K562 (cell line): Measurements from ENCODE around the gene QRICH1. TPM values are rescaled to one million over a fixed set of nuclear protein-coding genes. Genes with fewer than 3 reads are reported as not detected.

Experiments used
- ARNT ChIP-seq, 2 experiments: fragments of 450-650 bp; IDR thresholded peaks; 2 replicates each; pipeline ENCODE4 v1.6.1; 2016; ENCODE audit warnings: mild to moderate bottlenecking in 1 of 2
- ASH1L ChIP-seq: fragments of 450-650 bp; IDR thresholded peaks from 2 replicates; pipeline ENCODE4 v1.6.1; 2018; ENCODE audit warnings: borderline replicate concordance, mild to moderate bottlenecking, low read depth; ENCODE audit not compliant: partially characterized antibody
- C11orf30 ChIP-seq: fragments of 450-650 bp; IDR thresholded peaks from 2 replicates; pipeline ENCODE4 v1.6.1; 2016; ENCODE audit warnings: low read depth, mild to moderate bottlenecking
- CCAR2 ChIP-seq: fragments of 200-400 bp; formaldehyde crosslinking; IDR thresholded peaks from 2 replicates; pipeline ENCODE4 v1.6.1; 2017; ENCODE audit warnings: mild to moderate bottlenecking, low read depth, low read length
- EP400 ChIP-seq: fragments of 450-650 bp; IDR thresholded peaks from 2 replicates; pipeline ENCODE4 v1.6.1; 2017; ENCODE audit warnings: antibody characterized with exemption, mild to moderate bottlenecking, moderate library complexity
- KAT7 ChIP-seq: sonication (generic); formaldehyde crosslinking; IDR thresholded peaks from 2 replicates; pipeline ENCODE4 v1.8.0; 2022; ENCODE audit warnings: missing genetic modification reagents, mild to moderate bottlenecking, borderline replicate concordance
- LCOR ChIP-seq: sonication (generic); formaldehyde crosslinking; IDR thresholded peaks from 2 replicates; pipeline ENCODE4 v1.8.0; 2022; ENCODE audit warnings: mild to moderate bottlenecking, missing genetic modification reagents
- NEUROD1 ChIP-seq: fragments of 150-350 bp; IDR thresholded peaks from 2 replicates; pipeline ENCODE4 v1.6.1; 2014; ENCODE audit warnings: borderline replicate concordance, low read length, low read depth; ENCODE audit not compliant: partially characterized antibody
- POLR2G ChIP-seq: fragments of 200-400 bp; formaldehyde crosslinking; IDR thresholded peaks from 2 replicates; pipeline ENCODE4 v1.6.1; 2017; ENCODE audit warnings: low read depth, mild to moderate bottlenecking, antibody characterized with exemption, low read length, moderate library complexity
- TCF3 ChIP-seq: sonication (generic); formaldehyde crosslinking; IDR thresholded peaks from 2 replicates; pipeline ENCODE4 v1.4.0; 2020; ENCODE audit warnings: mild to moderate bottlenecking, missing genetic modification reagents
- ZEB2 ChIP-seq: fragments of 450-650 bp; IDR thresholded peaks from 2 replicates; pipeline ENCODE4 v1.6.1; 2016
- polyA plus RNA-seq, 8 experiments: library from polyadenylated mRNA; depleted of rRNA in 4 of 8; stranded (reverse) in 5 of 8; unstranded in 3 of 8; fragments of >200 nt; fragmentation: Nextera tagmentation in 2 of 8; fragmentation: Illumina TruSeq in 1 of 8; extraction: Ambion mirVana in 2 of 8; extraction: Trizol in 1 of 8; gene quantifications; 2 replicates each; pipeline versions ENCODE4 v1.2.1 to v1.2.3, GENCODE V29; 2011 to 2014; ENCODE audit warnings: inconsistent platforms in 1 of 8, missing spikeins in 1 of 8
- total RNA-seq, 7 experiments: library from RNA; depleted of rRNA in 6 of 7; stranded (reverse); fragments of >200 nt in 6 of 7; fragmentation: Illumina TruSeq in 2 of 7; extraction: Trizol in 2 of 7; gene quantifications; 2 replicates each; pipeline versions ENCODE4 v1.2.1 to v1.2.3, GENCODE V29; 2011 to 2021; ENCODE audit warnings: low replicate concordance in 1 of 7
- TF ChIP-seq, protein P1 (sequence below): fragments of 450-650 bp; IDR thresholded peaks from 2 replicates; pipeline ENCODE4 v1.6.1; 2016; ENCODE audit warnings: low read depth, mild to moderate bottlenecking, moderate library complexity
- TF ChIP-seq, protein P2 (sequence below), 2 experiments: IDR thresholded peaks; 2 replicates each; pipeline ENCODE4 v1.6.1; 2012; ENCODE audit warnings: improper control_type of control experiment in 2 of 2, low read depth in 2 of 2, low read length in 2 of 2, borderline replicate concordance in 1 of 2
- TF ChIP-seq, protein P3 (sequence below): fragments of 450-650 bp; IDR thresholded peaks from 2 replicates; pipeline ENCODE4 v1.6.1; 2014; ENCODE audit warnings: low read depth, mild to moderate bottlenecking, moderate library complexity, borderline replicate concordance
- TF ChIP-seq, protein P4 (sequence below): sonication (generic); formaldehyde crosslinking; IDR thresholded peaks from 2 replicates; pipeline ENCODE4 v1.8.0; 2022; ENCODE audit warnings: missing genetic modification reagents, mild to moderate bottlenecking, borderline replicate concordance

QRICH1 gene
- total and polyA plus RNA-seq, 9 of the 15 experiments (the other 6 are each of a cell fraction or from before 2014, with no cell fraction given), result 20.1 to 99.2 (median 56.7) TPM

DNA sequence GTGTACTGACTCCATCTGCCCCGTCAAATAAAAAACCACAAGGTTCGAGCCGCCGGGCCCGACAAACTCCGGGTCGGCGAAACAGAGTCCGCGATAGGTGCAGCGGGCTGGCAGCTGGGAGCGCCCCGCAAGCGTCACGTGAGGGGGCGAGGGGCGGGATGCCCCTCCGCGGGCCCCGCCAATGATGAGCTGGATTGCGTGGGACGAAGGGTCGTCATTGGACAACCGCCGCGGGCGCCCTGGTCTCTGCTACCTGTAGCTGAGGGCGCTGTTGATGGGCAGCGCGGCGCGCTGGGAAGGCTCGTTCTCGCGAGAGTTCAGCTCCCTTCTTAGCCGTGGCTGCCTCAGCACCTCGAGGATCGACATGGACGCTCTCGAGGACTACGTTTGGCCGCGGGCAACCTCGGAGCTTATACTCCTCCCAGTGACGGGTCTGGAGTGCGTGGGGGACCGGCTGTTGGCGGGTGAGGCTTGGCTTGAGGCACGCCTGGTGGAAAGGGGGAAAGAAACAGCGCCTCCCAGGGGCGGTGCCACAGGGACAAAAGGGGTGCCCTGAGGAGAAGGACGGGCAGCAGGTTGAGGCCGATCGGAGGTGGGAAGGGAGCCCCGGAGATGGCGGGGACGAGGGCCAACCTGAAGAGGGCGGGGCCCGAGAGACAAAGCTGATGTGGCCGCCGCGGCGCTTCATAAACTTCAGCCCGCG lies 86.7 kb downstream of the QRICH1 start, which contains the start of gene WDR6 (continued):
- 0 out of 2 replicates have a peak, but pooled peaks have one; percentile 83 for TF ChIP-seq KAT7
- TF ChIP-seq, protein P1, sequence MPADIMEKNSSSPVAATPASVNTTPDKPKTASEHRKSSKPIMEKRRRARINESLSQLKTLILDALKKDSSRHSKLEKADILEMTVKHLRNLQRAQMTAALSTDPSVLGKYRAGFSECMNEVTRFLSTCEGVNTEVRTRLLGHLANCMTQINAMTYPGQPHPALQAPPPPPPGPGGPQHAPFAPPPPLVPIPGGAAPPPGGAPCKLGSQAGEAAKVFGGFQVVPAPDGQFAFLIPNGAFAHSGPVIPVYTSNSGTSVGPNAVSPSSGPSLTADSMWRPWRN, result no peak
- TF ChIP-seq, protein P2, sequence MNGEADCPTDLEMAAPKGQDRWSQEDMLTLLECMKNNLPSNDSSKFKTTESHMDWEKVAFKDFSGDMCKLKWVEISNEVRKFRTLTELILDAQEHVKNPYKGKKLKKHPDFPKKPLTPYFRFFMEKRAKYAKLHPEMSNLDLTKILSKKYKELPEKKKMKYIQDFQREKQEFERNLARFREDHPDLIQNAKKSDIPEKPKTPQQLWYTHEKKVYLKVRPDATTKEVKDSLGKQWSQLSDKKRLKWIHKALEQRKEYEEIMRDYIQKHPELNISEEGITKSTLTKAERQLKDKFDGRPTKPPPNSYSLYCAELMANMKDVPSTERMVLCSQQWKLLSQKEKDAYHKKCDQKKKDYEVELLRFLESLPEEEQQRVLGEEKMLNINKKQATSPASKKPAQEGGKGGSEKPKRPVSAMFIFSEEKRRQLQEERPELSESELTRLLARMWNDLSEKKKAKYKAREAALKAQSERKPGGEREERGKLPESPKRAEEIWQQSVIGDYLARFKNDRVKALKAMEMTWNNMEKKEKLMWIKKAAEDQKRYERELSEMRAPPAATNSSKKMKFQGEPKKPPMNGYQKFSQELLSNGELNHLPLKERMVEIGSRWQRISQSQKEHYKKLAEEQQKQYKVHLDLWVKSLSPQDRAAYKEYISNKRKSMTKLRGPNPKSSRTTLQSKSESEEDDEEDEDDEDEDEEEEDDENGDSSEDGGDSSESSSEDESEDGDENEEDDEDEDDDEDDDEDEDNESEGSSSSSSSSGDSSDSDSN (IDR thresholded peaks at IDR 0.05; ENCODE audit: borderline replicate concordance in 1 of 2, low read depth in 2 of 2, low read length in 2 of 2), result peak; percentile 37 to 63; a peak in 1 of 4 replicates
- TF ChIP-seq ASH1L, result peak; percentile 82
- TF ChIP-seq CCAR2, result no peak
- TF ChIP-seq ZEB2, result 0 out of 2 replicates have a peak, but pooled peaks have one; percentile 13
- TF ChIP-seq, protein P3, sequence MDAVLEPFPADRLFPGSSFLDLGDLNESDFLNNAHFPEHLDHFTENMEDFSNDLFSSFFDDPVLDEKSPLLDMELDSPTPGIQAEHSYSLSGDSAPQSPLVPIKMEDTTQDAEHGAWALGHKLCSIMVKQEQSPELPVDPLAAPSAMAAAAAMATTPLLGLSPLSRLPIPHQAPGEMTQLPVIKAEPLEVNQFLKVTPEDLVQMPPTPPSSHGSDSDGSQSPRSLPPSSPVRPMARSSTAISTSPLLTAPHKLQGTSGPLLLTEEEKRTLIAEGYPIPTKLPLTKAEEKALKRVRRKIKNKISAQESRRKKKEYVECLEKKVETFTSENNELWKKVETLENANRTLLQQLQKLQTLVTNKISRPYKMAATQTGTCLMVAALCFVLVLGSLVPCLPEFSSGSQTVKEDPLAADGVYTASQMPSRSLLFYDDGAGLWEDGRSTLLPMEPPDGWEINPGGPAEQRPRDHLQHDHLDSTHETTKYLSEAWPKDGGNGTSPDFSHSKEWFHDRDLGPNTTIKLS, result peak; percentile 89
- TF ChIP-seq LCOR (CRISPR knock-in tag), result peak; percentile 44; the same call in 1 of the 2 replicates
- peak; percentile 95 for TF ChIP-seq EP400
- no peak for TF ChIP-seq TCF3 (CRISPR knock-in tag)
- TF ChIP-seq, protein P4, sequence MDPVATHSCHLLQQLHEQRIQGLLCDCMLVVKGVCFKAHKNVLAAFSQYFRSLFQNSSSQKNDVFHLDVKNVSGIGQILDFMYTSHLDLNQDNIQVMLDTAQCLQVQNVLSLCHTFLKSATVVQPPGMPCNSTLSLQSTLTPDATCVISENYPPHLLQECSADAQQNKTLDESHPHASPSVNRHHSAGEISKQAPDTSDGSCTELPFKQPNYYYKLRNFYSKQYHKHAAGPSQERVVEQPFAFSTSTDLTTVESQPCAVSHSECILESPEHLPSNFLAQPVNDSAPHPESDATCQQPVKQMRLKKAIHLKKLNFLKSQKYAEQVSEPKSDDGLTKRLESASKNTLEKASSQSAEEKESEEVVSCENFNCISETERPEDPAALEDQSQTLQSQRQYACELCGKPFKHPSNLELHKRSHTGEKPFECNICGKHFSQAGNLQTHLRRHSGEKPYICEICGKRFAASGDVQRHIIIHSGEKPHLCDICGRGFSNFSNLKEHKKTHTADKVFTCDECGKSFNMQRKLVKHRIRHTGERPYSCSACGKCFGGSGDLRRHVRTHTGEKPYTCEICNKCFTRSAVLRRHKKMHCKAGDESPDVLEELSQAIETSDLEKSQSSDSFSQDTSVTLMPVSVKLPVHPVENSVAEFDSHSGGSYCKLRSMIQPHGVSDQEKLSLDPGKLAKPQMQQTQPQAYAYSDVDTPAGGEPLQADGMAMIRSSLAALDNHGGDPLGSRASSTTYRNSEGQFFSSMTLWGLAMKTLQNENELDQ (CRISPR knock-in tag), result no peak
- TF ChIP-seq NEUROD1, result peak; percentile 83
- TF ChIP-seq C11orf30, result peak; percentile 63
- 0 out of 4 replicates have a peak, but pooled peaks of 1 of the 2 experiments have one; percentile 52 for TF ChIP-seq ARNT (IDR thresholded peaks at IDR 0.05)
- peak; percentile 94 for TF ChIP-seq POLR2G
- TF ChIP-seq, all 486 proteins: peak for 144
